T-helper 17 cell (primary cell): ENCODE results near the gene KHSRP. TPM values are rescaled to one million over a fixed set of nuclear protein-coding genes. Genes with fewer than 3 reads are reported as not detected.
A peak's percentile ranks its signal among the peaks of the same experiment; 100 is the strongest.
"Not testable (repeated sequence)": the region's sequence is repeated elsewhere in the genome, so short reads cannot be mapped to it uniquely, and the experiment has no call there.

Experiments used
- ATAC-seq: fragments of 150-1000 bp; cut with Tn5 transposase; 2 replicates; pipeline ENCODE4 v1.10.0; 2021; ENCODE audit warnings: mild to moderate bottlenecking, moderate library complexity
- DNase-seq, 3 donors: peaks; one replicate each; pipeline versions ENCODE4 v3.0.0 to v3.0.0-alpha.2; 2020 to 2021
- H3K9me3 ChIP-seq: one replicate; pipeline ENCODE4 v1.7.0; 2013; ENCODE audit warnings: low read length, mild to moderate bottlenecking; ENCODE audit not compliant: control insufficient read depth, poor library complexity, severe bottlenecking
- H3K27ac Mint-ChIP-seq: one replicate; pipeline ENCODE4 v1.8.0; 2022; ENCODE audit warnings: mild to moderate bottlenecking, moderate library complexity, mixed read lengths
- H3K27me3 Mint-ChIP-seq: one replicate; pipeline ENCODE4 v1.8.0; 2022; ENCODE audit warnings: mixed read lengths
- H3K36me3 Mint-ChIP-seq: one replicate; pipeline ENCODE4 v1.8.0; 2022; ENCODE audit warnings: low read depth, mixed read lengths
- H3K4me1 Mint-ChIP-seq: one replicate; pipeline ENCODE4 v1.8.0; 2022; ENCODE audit warnings: mild to moderate bottlenecking, mixed read lengths
- H3K4me3 Mint-ChIP-seq: one replicate; pipeline ENCODE4 v1.8.0; 2022; ENCODE audit warnings: mild to moderate bottlenecking, moderate library complexity, mixed read lengths
- total RNA-seq, 4 donors: library from RNA in 2 of 4; stranded (reverse) in 2 of 4; gene quantifications; one replicate each; pipeline ENCODE4 v1.2.3 and lab custom pipeline; 2022 to 2026

KHSRP gene
- total RNA-seq, 2 donors from 2014 or later, result 138 to 164 TPM

- H3K9me3 ChIP-seq, result no peaks in the 10 kb centered on the region
- no peaks in the 10 kb centered on the region for H3K4me1 Mint-ChIP-seq
- no peak for ATAC-seq
- H3K27me3 Mint-ChIP-seq, result no peaks in the 10 kb centered on the region
- H3K36me3 Mint-ChIP-seq, result no peaks in the 10 kb centered on the region
- no peak overlapping the region for H3K27ac Mint-ChIP-seq
- DNase-seq, result no peak
- no peak overlapping the region for H3K4me3 Mint-ChIP-seq
Observed at GRCh38 chr19:6442087-6442688, 17.6 kb upstream of the KHSRP start.

- ATAC-seq (no peak), DNase-seq (no peak)
- H3K27ac Mint-ChIP-seq, result no peak overlapping the region
- H3K36me3 Mint-ChIP-seq, result no peaks in the 10 kb centered on the region
- H3K9me3 ChIP-seq, result no peaks in the 10 kb centered on the region
- no peaks in the 10 kb centered on the region for H3K4me1 Mint-ChIP-seq
- no peaks in the 10 kb centered on the region for H3K27me3 Mint-ChIP-seq
- no peak overlapping the region for H3K4me3 Mint-ChIP-seq
Observed at GRCh38 chr19:6440905-6441304, 16.3 kb upstream of the KHSRP start.

- Mint-ChIP-seq H3K4me3 (no peak overlapping the region), H3K27ac (no peak overlapping the region), H3K4me1 (no peaks in the 10 kb centered on the region), H3K27me3 (no peaks in the 10 kb centered on the region), H3K36me3 (no peaks in the 10 kb centered on the region)
- DNase-seq, result no peak
- no peaks in the 10 kb centered on the region for H3K9me3 ChIP-seq
- ATAC-seq, result no peak
Observed at GRCh38 chr19:6439743-6440142, 15.1 kb upstream of the KHSRP start.

- ATAC-seq (no peak), DNase-seq (no peak)
- H3K27ac Mint-ChIP-seq, result no peak within 1 kb of the TSS
- peaks cover 5% of the 10 kb centered on the region for H3K4me1 Mint-ChIP-seq
- H3K27me3 Mint-ChIP-seq, result no peaks in the 10 kb centered on the region
- H3K4me3 Mint-ChIP-seq, result no peak within 1 kb of the TSS
- peaks cover 3% of the 10 kb centered on the region for H3K36me3 Mint-ChIP-seq
- no peaks in the 10 kb centered on the region for H3K9me3 ChIP-seq
Observed at GRCh38 chr19:6433663-6434062, 9.1 kb upstream of the KHSRP start, which contains the start of gene SLC25A41. Gene SLC25A41, minus strand, starts transcription at chr19:6433763. Its CDS starts 70 bp downstream, at chr19:6433693.

- no peaks in the 10 kb centered on the region for H3K9me3 ChIP-seq
- H3K27ac Mint-ChIP-seq, result no peak overlapping the region
- DNase-seq, result no peak
- ATAC-seq, result no peak
- H3K4me3 Mint-ChIP-seq, result no peak overlapping the region
- no peaks in the 10 kb centered on the region for H3K27me3 Mint-ChIP-seq
- peaks cover 5% of the 10 kb centered on the region for H3K4me1 Mint-ChIP-seq
- peaks cover 3% of the 10 kb centered on the region for H3K36me3 Mint-ChIP-seq
Observed at GRCh38 chr19:6433165-6433564, 8.6 kb upstream of the KHSRP start.

GRCh38 chr19:6431891-6432290 is 7.3 kb upstream of the KHSRP start:
- peak overlapping the region; percentile 1 for H3K4me3 Mint-ChIP-seq
- peak overlapping the region; percentile 8 for H3K27ac Mint-ChIP-seq

GRCh38 chr19:6429419-6430221 is 5.0 kb upstream of the KHSRP start:
- no peak overlapping the region for H3K4me3 Mint-ChIP-seq
- no peaks in the 10 kb centered on the region for H3K27me3 Mint-ChIP-seq
- no peak overlapping the region for H3K27ac Mint-ChIP-seq
- ATAC-seq (no peak), DNase-seq (no peak)
- H3K9me3 ChIP-seq, result no peaks in the 10 kb centered on the region
- peaks cover 10% of the 10 kb centered on the region for H3K4me1 Mint-ChIP-seq
- peaks cover 3% of the 10 kb centered on the region for H3K36me3 Mint-ChIP-seq

More at GRCh38 chr19:6431891-6432290, 7.3 kb upstream of the KHSRP start:
- ATAC-seq (no peak), DNase-seq (no peak)
- H3K27me3 Mint-ChIP-seq, result no peaks in the 10 kb centered on the region
- H3K36me3 Mint-ChIP-seq, result peaks cover 3% of the 10 kb centered on the region
- H3K9me3 ChIP-seq, result no peaks in the 10 kb centered on the region
- H3K4me1 Mint-ChIP-seq, result peaks cover 5% of the 10 kb centered on the region

GRCh38 chr19:6428692-6429418 is 4.2 kb upstream of the KHSRP start:
- not testable (repeated sequence) for H3K36me3 Mint-ChIP-seq, DNase-seq, H3K27ac Mint-ChIP-seq, H3K27me3 Mint-ChIP-seq, ATAC-seq, H3K9me3 ChIP-seq
- Mint-ChIP-seq H3K4me1 (peaks cover 11% of the 10 kb centered on the region), H3K4me3 (peak overlapping the region; percentile 25)

- Mint-ChIP-seq H3K27me3 (no peaks in the 10 kb centered on the region), H3K27ac (no peak overlapping the region), H3K4me3 (no peak overlapping the region), H3K36me3 (peaks cover 3% of the 10 kb centered on the region), H3K4me1 (peaks cover 24% of the 10 kb centered on the region)
- H3K9me3 ChIP-seq, result no peaks in the 10 kb centered on the region
- DNase-seq (no peak), ATAC-seq (no peak)
Observed at GRCh38 chr19:6427131-6427530, 2.5 kb upstream of the KHSRP start.

- Mint-ChIP-seq H3K4me3 (peak overlapping the region; percentile 90), H3K27ac (peak overlapping the region; percentile 90), H3K4me1 (peaks cover 27% of the 10 kb centered on the region), H3K27me3 (no peaks in the 10 kb centered on the region), H3K36me3 (no peaks in the 10 kb centered on the region)
- DNase-seq (no peak), ATAC-seq (no peak)
- H3K9me3 ChIP-seq, result no peaks in the 10 kb centered on the region
Observed at GRCh38 chr19:6425732-6426620, 1.4 kb upstream of the KHSRP start.

- H3K9me3 ChIP-seq, result no peaks in the 10 kb centered on the region
- ATAC-seq (peak; percentile 86), DNase-seq (peak; percentile 96 to 99 (median 97))
- Mint-ChIP-seq H3K27me3 (no peaks in the 10 kb centered on the region), H3K4me3 (peak overlapping the region; percentile 90), H3K4me1 (peaks cover 28% of the 10 kb centered on the region), H3K36me3 (no peaks in the 10 kb centered on the region), H3K27ac (peak overlapping the region; percentile 90)
Observed at GRCh38 chr19:6424939-6425731, 524 bp upstream of the KHSRP start.
